Esophagus squamous epithelium (tissue), 5 donors: ENCODE measurements around the gene GREB1. TPM values are rescaled to one million over a fixed set of nuclear protein-coding genes. Genes with fewer than 3 reads are reported as not detected.

Experiments
- DNase-seq: peaks from one replicate; lab custom pipeline; 2025; lab: John Stamatoyannopoulos, UW
- H3K27ac ChIP-seq, 4 donors: fragments of 200-600 bp; sonication (generic); one replicate each; pipeline ENCODE4 v1.5.1; 2016 to 2019; ENCODE audit warnings: mild to moderate bottlenecking in 1 of 4
- H3K27me3 ChIP-seq, 4 donors: fragments of 200-600 bp; sonication (generic); 1 replicate in 3 of 4; 2 replicates in 1 of 4; pipeline versions ENCODE4 v1.5.1 to v1.6.0; 2017 to 2021; ENCODE audit warnings: antibody characterized with exemption in 1 of 4
- H3K36me3 ChIP-seq, 3 donors: fragments of 200-600 bp; sonication (generic); one replicate each; pipeline ENCODE4 v1.5.1; 2016 to 2019
- H3K4me1 ChIP-seq, 3 donors: fragments of 200-600 bp; sonication (generic); one replicate each; pipeline ENCODE4 v1.5.1; 2017 to 2019
- H3K4me3 ChIP-seq, 4 donors: fragments of 200-600 bp; sonication (generic); 1 replicate in 3 of 4; 2 replicates in 1 of 4; pipeline ENCODE4 v1.5.1; 2016 to 2019; ENCODE audit warnings: mild to moderate bottlenecking in 2 of 4, moderate library complexity in 1 of 4
- H3K9me3 ChIP-seq, 3 donors: fragments of 200-600 bp; sonication (generic); one replicate each; pipeline ENCODE4 v1.5.1; 2016 to 2019
- POLR2A ChIP-seq, 4 donors: fragments of 450-650 bp; IDR thresholded peaks; one replicate each; pipeline ENCODE4 v1.6.1; 2017; ENCODE audit warnings: antibody characterized with exemption in 4 of 4, mild to moderate bottlenecking in 4 of 4, moderate library complexity in 3 of 4
- WGBS, 2 donors: methylation state at CpG; one replicate each; pipeline ENCODE4 v1.1.5; 2018; 5-methylcytosine and 5-hydroxymethylcytosine counted together
- intact Hi-C: fragments of 100-400 bp; cut with DNase I; formaldehyde crosslinking; loops from one replicate; pipeline ENCODE4 v1.15.0; 2022
- total RNA-seq, 4 donors: library from RNA; depleted of rRNA; stranded (reverse); fragments of >200 nt; gene quantifications; one replicate each; pipeline ENCODE4 v1.1.0, GENCODE V29; 2016
- TF ChIP-seq, protein P1 (sequence below), 6 experiments: fragments of 450-650 bp in 4 of 6; fragments of 200-600 bp in 2 of 6; sonication (generic) in 2 of 6; IDR thresholded peaks; one replicate each; pipeline ENCODE4 v1.5.1; 2016 to 2019; ENCODE audit warnings: antibody characterized with exemption in 6 of 6, mild to moderate bottlenecking in 4 of 6, moderate library complexity in 4 of 6
- donor health status: DM: yes; HTN: yes; CAD: no.

GREB1 gene
- total RNA-seq, 4 donors from 2014 or later = 0.08 to 1.7 (median 0.51) TPM

DNA sequence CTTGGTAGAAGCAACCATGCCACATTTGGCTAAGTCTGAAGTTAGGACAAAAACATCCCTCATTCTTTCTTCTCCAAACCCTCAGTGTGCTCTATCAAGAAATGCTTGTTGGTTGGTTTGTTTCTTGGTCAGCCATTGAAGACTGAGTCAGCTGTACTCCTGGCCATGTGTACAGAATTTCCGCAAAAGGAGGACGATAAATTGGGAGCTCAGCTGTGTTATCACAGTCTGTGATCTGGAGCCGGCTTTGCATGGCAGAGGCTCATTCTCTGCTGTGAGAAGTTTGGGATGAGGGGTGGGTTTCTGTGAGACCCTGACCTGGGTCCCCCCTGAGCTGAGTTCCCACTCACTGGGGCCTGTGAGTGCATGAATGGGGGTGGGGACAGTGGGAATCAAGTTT lies 41.6 kb upstream of the GREB1 start:
- Histone ChIP-seq H3K4me3 (no peak overlapping the region), H3K27me3 (peaks cover 0 to 33% (median 0%) of the 10 kb centered on the region in 4 donors), H3K36me3 (no peaks in the 10 kb centered on the region), H3K9me3 (no peaks in the 10 kb centered on the region), H3K27ac (no peak overlapping the region), H3K4me1 (no peaks in the 10 kb centered on the region)
- intact Hi-C loops = no loop called here
- WGBS, 2 donors = 70 to 82% methylated on average over 3 of the region's 3 CpGs
- DNase-seq = no peak
- TF ChIP-seq, protein P1, sequence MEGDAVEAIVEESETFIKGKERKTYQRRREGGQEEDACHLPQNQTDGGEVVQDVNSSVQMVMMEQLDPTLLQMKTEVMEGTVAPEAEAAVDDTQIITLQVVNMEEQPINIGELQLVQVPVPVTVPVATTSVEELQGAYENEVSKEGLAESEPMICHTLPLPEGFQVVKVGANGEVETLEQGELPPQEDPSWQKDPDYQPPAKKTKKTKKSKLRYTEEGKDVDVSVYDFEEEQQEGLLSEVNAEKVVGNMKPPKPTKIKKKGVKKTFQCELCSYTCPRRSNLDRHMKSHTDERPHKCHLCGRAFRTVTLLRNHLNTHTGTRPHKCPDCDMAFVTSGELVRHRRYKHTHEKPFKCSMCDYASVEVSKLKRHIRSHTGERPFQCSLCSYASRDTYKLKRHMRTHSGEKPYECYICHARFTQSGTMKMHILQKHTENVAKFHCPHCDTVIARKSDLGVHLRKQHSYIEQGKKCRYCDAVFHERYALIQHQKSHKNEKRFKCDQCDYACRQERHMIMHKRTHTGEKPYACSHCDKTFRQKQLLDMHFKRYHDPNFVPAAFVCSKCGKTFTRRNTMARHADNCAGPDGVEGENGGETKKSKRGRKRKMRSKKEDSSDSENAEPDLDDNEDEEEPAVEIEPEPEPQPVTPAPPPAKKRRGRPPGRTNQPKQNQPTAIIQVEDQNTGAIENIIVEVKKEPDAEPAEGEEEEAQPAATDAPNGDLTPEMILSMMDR (IDR thresholded peaks at IDR 0.05) = no peak
- no peak for TF ChIP-seq POLR2A (IDR thresholded peaks at IDR 0.05)

DNA sequence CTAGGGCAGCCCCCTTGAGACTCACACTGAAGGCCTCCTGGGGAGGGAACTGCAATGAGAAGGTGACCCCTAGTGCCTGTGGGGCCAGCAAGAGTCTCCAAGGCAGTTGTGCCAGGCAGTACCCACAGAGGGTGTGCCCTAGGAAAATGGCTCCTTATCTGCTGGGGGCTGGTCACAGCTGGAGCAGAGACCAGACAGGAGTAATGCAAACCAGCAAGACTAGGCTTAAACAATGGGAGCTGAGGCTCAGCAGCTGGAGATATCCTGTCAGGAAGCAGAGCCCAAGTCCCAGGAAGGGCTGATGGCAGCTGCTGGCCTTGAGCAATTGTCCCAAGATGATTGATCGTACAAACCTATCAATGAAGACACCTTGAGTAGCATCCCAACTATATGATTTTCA lies 41.1 kb upstream of the GREB1 start:
- TF ChIP-seq, protein P1 (IDR thresholded peaks at IDR 0.05) = no peak
- no peak for TF ChIP-seq POLR2A (IDR thresholded peaks at IDR 0.05)
- no peak overlapping the region for H3K27ac ChIP-seq
- H3K4me1 ChIP-seq = no peaks in the 10 kb centered on the region
- WGBS, 2 donors = 88 to 100% methylated on average over 1 of the region's 1 CpG
- no peaks in the 10 kb centered on the region for H3K36me3 ChIP-seq
- DNase-seq = no peak
- H3K4me3 ChIP-seq = no peak overlapping the region
- no peaks in the 10 kb centered on the region for H3K9me3 ChIP-seq
- intact Hi-C loops = no loop called here
- peaks cover 0 to 29% (median 0%) of the 10 kb centered on the region in 4 donors for H3K27me3 ChIP-seq

DNA sequence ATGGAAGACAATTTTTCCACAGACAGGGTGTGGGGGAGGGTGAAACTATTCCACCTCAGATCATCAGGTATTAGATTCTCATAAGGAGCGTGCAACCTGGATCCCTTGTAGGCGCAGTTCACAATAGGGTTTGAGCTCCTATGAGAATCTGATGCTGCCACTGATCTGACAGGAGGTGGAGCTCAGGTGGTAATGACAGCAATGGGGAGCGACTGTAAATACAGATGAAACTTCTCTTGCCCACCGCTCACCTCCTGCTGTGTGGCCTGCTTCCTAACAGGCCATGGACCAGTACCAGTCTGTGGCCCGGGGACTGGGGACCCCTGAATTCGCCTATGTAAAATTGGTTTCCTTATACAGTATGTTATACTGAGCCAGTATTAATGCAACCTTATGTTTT lies 40.6 kb upstream of the GREB1 start:
- Histone ChIP-seq H3K36me3 (no peaks in the 10 kb centered on the region), H3K9me3 (no peaks in the 10 kb centered on the region), H3K4me3 (no peak overlapping the region), H3K27ac (no peak overlapping the region), H3K4me1 (no peaks in the 10 kb centered on the region), H3K27me3 (peaks cover 0 to 23% (median 0%) of the 10 kb centered on the region in 4 donors)
- intact Hi-C loops = no loop called here
- TF ChIP-seq POLR2A (IDR thresholded peaks at IDR 0.05) = no peak
- TF ChIP-seq, protein P1 (IDR thresholded peaks at IDR 0.05) = no peak
- WGBS, 2 donors = 92 to 93% methylated on average over 5 to 6 of the region's 6 CpGs
- no peak for DNase-seq

DNA sequence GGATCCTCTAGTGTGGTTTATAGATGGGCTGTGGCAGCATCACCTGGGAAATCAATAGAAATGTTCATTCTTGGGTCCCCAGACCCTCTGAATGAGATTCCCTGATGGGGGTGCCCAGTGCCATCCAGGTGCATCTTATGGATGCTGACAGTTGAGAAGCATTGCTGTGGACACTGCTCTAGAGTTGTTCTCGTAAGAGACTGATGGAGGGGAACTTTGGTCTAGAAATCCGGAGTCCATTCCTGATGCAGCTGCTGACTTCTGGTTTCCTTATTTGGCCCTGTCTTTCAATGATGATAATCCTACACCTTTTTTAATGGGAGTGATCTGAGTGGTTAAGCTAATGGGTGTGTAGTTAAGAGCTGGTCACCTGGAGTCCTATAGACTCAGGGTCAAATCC lies 39.5 kb upstream of the GREB1 start:
- peaks cover 0 to 9% (median 0%) of the 10 kb centered on the region in 3 donors for H3K4me1 ChIP-seq
- DNase-seq = no peak
- WGBS, 2 donors = 91 to 94% methylated on average over 2 of the region's 2 CpGs
- peaks cover 0 to 18% (median 0%) of the 10 kb centered on the region in 4 donors for H3K27me3 ChIP-seq
- no peaks in the 10 kb centered on the region for H3K36me3 ChIP-seq
- no peaks in the 10 kb centered on the region for H3K9me3 ChIP-seq
- H3K4me3 ChIP-seq = no peak overlapping the region
- intact Hi-C loops = no loop called here
- no peak overlapping the region for H3K27ac ChIP-seq
- no peak for TF ChIP-seq POLR2A (IDR thresholded peaks at IDR 0.05)
- TF ChIP-seq, protein P1 (IDR thresholded peaks at IDR 0.05) = no peak

DNA sequence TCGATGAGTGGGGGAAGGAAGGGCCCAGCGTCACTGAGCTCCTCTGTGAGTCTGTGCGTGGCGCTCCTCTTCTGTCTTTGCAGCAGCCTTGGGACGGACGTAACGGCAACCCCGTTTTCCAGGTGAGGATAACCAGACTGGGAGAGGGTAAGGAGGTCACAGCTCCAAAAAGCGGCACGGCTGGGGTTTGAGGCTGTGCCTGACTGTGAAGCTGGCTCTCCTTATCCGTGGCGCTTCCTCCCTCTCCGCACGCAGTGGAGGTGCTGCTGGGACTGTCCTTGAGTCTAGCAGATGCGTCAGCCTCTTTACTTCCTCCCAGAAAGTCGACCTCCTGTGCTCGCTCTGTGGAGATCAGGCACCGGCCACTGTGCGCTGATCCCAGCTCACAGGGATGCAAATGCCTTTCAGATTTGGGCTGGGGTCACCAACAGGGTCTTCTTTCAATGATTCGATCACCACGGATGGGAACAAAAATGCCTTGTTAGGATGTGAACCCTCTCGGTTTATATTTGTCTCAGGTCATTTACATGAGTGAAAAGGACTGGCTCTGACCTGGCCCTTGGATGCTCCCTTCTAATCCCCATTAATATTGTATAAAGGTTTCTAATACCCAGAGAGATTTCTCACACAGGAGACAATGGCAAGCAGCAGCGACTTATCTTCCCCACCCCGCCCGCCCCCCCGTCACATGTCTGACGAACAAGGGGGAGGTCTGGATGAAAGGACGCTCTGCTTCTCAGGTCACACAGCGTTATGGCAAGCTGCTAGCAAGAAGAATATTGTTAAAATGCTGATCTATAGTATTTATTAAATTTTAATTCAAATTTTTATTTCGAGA lies 37.8 kb upstream of the GREB1 start:
- no peak for TF ChIP-seq POLR2A (IDR thresholded peaks at IDR 0.05)
- TF ChIP-seq, protein P1 (IDR thresholded peaks at IDR 0.05) = no peak

More for the DNA sequence above, 37.8 kb upstream of the GREB1 start:
- intact Hi-C loops = no loop called here
- DNase-seq = no peak
- H3K4me3 ChIP-seq = no peak overlapping the region
- peaks cover 0 to 18% (median 0%) of the 10 kb centered on the region in 4 donors for H3K27me3 ChIP-seq
- H3K36me3 ChIP-seq = no peaks in the 10 kb centered on the region
- 57 to 62% methylated on average over 11 to 21 of the region's 30 CpGs for WGBS, 2 donors
- H3K9me3 ChIP-seq = no peaks in the 10 kb centered on the region
- peaks cover 0 to 10% (median 0%) of the 10 kb centered on the region in 3 donors for H3K4me1 ChIP-seq
- no peak overlapping the region for H3K27ac ChIP-seq
